DMS 273 treated with DMSO at 0.1 percent for 48 hours (cell line): ENCODE results near the gene MAP2K5.

Experiments used
- DNase-seq: peaks from one replicate; lab custom pipeline; 2025; lab: John Stamatoyannopoulos, UW

Gene MAP2K5

GRCh38 chr15:67760901-67761300 is 218.4 kb downstream of the MAP2K5 start:
- no peak for DNase-seq

- DNase-seq: no peak
Observed at GRCh38 chr15:67761343-67761742, 218.8 kb downstream of the MAP2K5 start.

- DNase-seq: no peak
Observed at GRCh38 chr15:67762610-67763368, 220.3 kb downstream of the MAP2K5 start.

- DNase-seq: no peak
Observed at GRCh38 chr15:67765701-67766100, 223.2 kb downstream of the MAP2K5 start.

GRCh38 chr15:67766968-67767367 is 224.5 kb downstream of the MAP2K5 start:
- DNase-seq: no peak

- DNase-seq: no peak
Observed at GRCh38 chr15:67768313-67768977, 225.9 kb downstream of the MAP2K5 start.

GRCh38 chr15:67769497-67770357 is 227.2 kb downstream of the MAP2K5 start:
- no peak for DNase-seq

GRCh38 chr15:67770358-67770628 is 227.8 kb downstream of the MAP2K5 start:
- DNase-seq: no peak

GRCh38 chr15:67771189-67771800 is 228.8 kb downstream of the MAP2K5 start:
- no peak for DNase-seq

- DNase-seq: no peak
Observed at GRCh38 chr15:67774626-67775025, 232.1 kb downstream of the MAP2K5 start.

GRCh38 chr15:67775250-67775649 is 232.7 kb downstream of the MAP2K5 start:
- DNase-seq: no peak

- no peak for DNase-seq
Observed at GRCh38 chr15:67775998-67776397, 233.5 kb downstream of the MAP2K5 start.

GRCh38 chr15:67776600-67776999 is 234.1 kb downstream of the MAP2K5 start:
- no peak for DNase-seq

GRCh38 chr15:67777071-67777470 is 234.6 kb downstream of the MAP2K5 start:
- no peak for DNase-seq

- DNase-seq: no peak
Observed at GRCh38 chr15:67777773-67778172, 235.3 kb downstream of the MAP2K5 start.

- DNase-seq: no peak
Observed at GRCh38 chr15:67778968-67779548, 236.6 kb downstream of the MAP2K5 start.

- no peak for DNase-seq
Observed at GRCh38 chr15:67779549-67780111, 237.1 kb downstream of the MAP2K5 start.

- DNase-seq: no peak
Observed at GRCh38 chr15:67781061-67781460, 238.6 kb downstream of the MAP2K5 start.

GRCh38 chr15:67781907-67782690 is 239.6 kb downstream of the MAP2K5 start:
- no peak for DNase-seq

- no peak for DNase-seq
Observed at GRCh38 chr15:67782691-67782991, 240.1 kb downstream of the MAP2K5 start.

GRCh38 chr15:67783303-67783702 is 240.8 kb downstream of the MAP2K5 start:
- no peak for DNase-seq
